ENCODE measurements around the gene RALGPS1. TPM values are rescaled to one million over a fixed set of nuclear protein-coding genes. Genes with fewer than 3 reads are reported as not detected.

Gene RALGPS1
- total RNA-seq, 2 donors from 2014 or later, result 7.6 to 18.5 TPM

DNA sequence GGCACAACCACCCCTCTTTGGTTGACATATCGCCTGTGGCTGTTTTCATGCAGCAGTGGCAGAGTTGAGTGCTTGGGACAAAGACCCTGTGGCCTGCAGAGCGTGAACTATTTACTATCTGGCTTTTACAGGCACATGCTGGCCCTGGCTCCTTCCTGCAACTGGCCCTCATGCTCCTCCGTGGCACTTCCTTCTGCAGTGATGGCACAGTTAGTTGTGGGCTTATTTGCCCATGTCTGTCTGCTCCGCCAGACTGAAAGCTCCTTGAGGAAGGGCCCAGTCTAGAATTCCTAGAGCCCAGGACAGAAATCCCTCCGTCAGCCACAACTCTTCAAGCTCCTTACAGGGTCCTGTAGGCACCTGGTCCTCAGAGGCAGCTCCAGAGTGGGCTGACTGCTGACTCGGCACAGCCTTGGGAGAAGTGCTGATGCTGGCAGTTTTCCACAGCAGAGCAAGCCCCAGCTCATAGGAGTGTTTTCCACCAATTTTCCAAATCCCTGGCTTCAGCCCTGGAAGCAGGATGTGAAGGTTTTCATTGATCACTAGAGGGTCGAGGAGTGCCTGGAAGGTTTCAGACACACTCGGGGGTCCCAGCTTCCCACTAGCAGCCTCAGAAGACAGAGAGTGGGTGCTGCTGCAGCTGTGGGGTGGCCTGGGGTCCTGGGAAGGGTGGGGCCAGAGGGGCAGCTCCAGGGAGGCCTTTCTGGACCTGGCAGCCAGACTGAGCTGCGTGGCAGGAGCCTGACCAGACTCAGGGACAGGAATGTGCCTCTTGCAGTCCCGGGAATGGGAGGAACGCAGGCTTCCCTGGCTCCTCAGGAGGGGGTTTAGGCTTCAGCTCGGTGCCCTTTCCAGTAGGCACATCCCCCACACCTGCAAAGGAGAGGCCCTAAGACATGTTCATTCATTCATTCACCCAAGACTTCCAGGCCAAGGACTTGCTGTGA, 264.4 kb downstream of the RALGPS1 start:
- H3K36me3 ChIP-seq, result no peaks in the 10 kb centered on the region
- no peak for DNase-seq (ENCODE audit: low spot score)
- H3K4me3 ChIP-seq, result no peak overlapping the region
- H3K4me1 ChIP-seq (ENCODE audit: control insufficient read depth in 1 of 2, low read depth in 2 of 2), result peaks cover 10 to 31% of the 10 kb centered on the region in 2 donors
- H3K27ac ChIP-seq, result peak overlapping the region in 1 of 2 donors; percentile 12
- no peak for ATAC-seq (ENCODE audit: insufficient number of reproducible peaks, low FRiP score, low read depth)
- no peaks in the 10 kb centered on the region for H3K27me3 ChIP-seq (replicated peaks; ENCODE audit: insufficient read depth)
- TF ChIP-seq, protein P1, sequence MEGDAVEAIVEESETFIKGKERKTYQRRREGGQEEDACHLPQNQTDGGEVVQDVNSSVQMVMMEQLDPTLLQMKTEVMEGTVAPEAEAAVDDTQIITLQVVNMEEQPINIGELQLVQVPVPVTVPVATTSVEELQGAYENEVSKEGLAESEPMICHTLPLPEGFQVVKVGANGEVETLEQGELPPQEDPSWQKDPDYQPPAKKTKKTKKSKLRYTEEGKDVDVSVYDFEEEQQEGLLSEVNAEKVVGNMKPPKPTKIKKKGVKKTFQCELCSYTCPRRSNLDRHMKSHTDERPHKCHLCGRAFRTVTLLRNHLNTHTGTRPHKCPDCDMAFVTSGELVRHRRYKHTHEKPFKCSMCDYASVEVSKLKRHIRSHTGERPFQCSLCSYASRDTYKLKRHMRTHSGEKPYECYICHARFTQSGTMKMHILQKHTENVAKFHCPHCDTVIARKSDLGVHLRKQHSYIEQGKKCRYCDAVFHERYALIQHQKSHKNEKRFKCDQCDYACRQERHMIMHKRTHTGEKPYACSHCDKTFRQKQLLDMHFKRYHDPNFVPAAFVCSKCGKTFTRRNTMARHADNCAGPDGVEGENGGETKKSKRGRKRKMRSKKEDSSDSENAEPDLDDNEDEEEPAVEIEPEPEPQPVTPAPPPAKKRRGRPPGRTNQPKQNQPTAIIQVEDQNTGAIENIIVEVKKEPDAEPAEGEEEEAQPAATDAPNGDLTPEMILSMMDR (IDR thresholded peaks at IDR 0.05), result no peak
- no peaks in the 10 kb centered on the region for H3K9me3 ChIP-seq

DNA sequence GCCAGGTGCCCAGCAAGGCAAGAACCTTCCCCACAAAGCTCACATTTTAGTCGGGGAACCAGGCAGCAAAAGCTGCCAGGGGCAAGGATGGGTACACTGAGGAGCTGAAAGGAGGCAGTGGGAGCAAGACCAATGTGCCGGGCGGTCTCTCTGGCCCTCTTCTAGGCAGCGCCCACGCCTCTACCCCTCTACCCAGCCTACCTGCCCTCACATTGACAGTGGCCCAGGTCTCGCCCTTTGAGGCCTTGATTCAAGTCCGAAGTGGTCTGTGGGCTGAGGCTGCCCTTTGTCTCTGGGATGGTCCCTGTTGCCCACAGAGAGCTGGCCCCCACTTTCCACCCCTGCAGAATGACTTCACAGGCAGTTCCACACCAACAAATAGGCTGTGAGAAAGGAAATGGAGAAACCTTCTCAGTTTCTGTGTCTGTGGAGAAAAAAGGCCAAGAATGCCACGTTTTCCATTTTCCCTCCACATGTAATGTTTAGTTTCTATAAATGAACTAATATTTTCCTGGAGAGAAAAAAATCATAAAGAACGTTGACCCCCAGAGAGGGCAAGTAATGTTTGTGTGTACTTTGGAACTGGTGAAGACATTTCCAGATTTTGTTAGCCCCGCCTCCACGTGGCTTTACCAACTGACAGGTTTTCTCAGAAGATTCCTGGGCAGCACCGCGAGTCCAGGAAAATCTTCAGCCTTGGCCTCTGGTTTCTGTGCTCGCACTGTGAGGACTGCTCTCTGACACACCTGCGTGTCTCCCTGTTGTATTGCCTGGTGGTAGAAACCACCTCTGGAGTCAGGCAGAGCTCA, 265.3 kb downstream of the RALGPS1 start:
- TF ChIP-seq, protein P1 (IDR thresholded peaks at IDR 0.05), result no peak
- Histone ChIP-seq H3K36me3 (no peaks in the 10 kb centered on the region), H3K4me3 (no peak overlapping the region), H3K4me1 (ENCODE audit: control insufficient read depth in 1 of 2, low read depth in 2 of 2) (peaks cover 10 to 39% of the 10 kb centered on the region in 2 donors), H3K27ac (peak overlapping the region in 1 of 2 donors; percentile 12), H3K9me3 (no peaks in the 10 kb centered on the region), H3K27me3 (replicated peaks; ENCODE audit: insufficient read depth) (no peaks in the 10 kb centered on the region)
- DNase-seq (ENCODE audit: low spot score) (no peak), ATAC-seq (ENCODE audit: insufficient number of reproducible peaks, low FRiP score, low read depth) (no peak)

GRCh38 chr9:127180457-127181314, 266.1 kb downstream of the RALGPS1 start:
- DNase-seq (ENCODE audit: low spot score), result no peak
- TF ChIP-seq, protein P1 (IDR thresholded peaks at IDR 0.05), result no peak
- peaks cover 16 to 48% of the 10 kb centered on the region in 2 donors for H3K4me1 ChIP-seq (ENCODE audit: control insufficient read depth in 1 of 2, low read depth in 2 of 2)

DNA sequence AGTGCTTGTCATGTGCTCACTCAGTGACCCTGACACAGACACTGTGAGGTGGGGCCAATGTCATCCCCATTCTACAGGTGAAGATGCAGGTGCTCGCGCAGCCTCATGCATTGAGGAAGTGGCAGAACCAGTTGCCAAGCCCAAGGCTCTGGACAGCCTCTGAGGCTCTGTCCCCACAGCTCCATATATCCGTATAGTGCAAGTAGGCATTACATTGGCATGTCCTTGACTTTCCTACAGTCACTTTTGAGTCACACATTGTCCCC, 266.7 kb downstream of the RALGPS1 start:
- no peak for ATAC-seq (ENCODE audit: insufficient number of reproducible peaks, low FRiP score, low read depth)
- H3K27ac ChIP-seq, result no peak overlapping the region
- TF ChIP-seq, protein P1 (IDR thresholded peaks at IDR 0.05), result no peak
- H3K4me1 ChIP-seq (ENCODE audit: control insufficient read depth in 1 of 2, low read depth in 2 of 2), result peaks cover 18 to 52% of the 10 kb centered on the region in 2 donors
- H3K9me3 ChIP-seq, result no peaks in the 10 kb centered on the region
- H3K4me3 ChIP-seq, result no peak overlapping the region
- H3K36me3 ChIP-seq, result no peaks in the 10 kb centered on the region
- H3K27me3 ChIP-seq (replicated peaks; ENCODE audit: insufficient read depth), result no peaks in the 10 kb centered on the region
- DNase-seq (ENCODE audit: low spot score), result no peak

More at GRCh38 chr9:127180457-127181314, 266.1 kb downstream of the RALGPS1 start:
- H3K9me3 ChIP-seq, result no peaks in the 10 kb centered on the region
- H3K4me3 ChIP-seq, result no peak overlapping the region
- no peaks in the 10 kb centered on the region for H3K27me3 ChIP-seq (replicated peaks; ENCODE audit: insufficient read depth)
- no peaks in the 10 kb centered on the region for H3K36me3 ChIP-seq
- ATAC-seq (ENCODE audit: insufficient number of reproducible peaks, low FRiP score, low read depth), result no peak
- H3K27ac ChIP-seq, result peak overlapping the region in 1 of 2 donors; percentile 12
